ENCODE measurements around the gene CREB5. TPM values are rescaled to one million over a fixed set of nuclear protein-coding genes. Genes with fewer than 3 reads are reported as not detected.

CREB5 gene
- total and polyA plus RNA-seq, 2 of the 13 experiments (the other 11 are each of a cell fraction or from before 2014, with no cell fraction given) = 0.38 to 0.71 TPM

DNA sequence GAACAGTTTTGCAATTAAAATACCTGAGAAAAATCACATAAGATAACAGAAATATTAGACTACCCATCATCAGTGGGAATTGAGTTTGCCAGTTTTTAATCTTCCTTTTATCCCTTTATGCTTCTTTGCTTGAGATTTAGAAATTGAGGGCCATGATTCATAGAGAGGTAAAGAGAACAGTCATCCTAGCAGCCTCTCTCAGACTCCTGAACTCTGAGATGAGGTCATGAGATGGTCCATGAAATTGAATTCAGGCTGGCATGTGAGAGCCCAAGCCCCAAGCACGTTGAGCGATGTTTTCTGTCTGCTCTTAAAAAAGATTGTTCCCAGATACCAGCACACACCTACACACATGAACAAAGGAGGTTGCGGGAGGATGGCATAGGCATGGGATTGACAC is 91.1 kb downstream of the CREB5 start:
- H3K9ac ChIP-seq (ENCODE audit: insufficient read depth, low read depth, low read length) = no peak overlapping the region
- in situ Hi-C loops (cut with HindIII; ENCODE audit: extremely low pct_ligation_motif_present, low pct_unique_long_range_greater_than_20kb) (no loop called here), intact Hi-C loops (cut with micrococcal nuclease; ENCODE audit: unreplicated experiment) (no loop called here)
- H3K9me3 ChIP-seq (ENCODE audit: low read length) = no peaks in the 10 kb centered on the region
- H3K4me2 ChIP-seq (ENCODE audit: low read depth, low read length) = no peak overlapping the region
- FAIRE-seq (no peak), ATAC-seq (no peak), DNase-seq (ENCODE audit: low spot score) (no peak)
- no peak overlapping the region for H2AFZ ChIP-seq (ENCODE audit: low read length)
- H3K4me3 ChIP-seq (replicated peaks in 1 of 3; ENCODE audit: insufficient read depth in 1 of 3, low read depth in 2 of 3, low read length in 3 of 3) = no peak overlapping the region
- 65% methylated on average over 3 of the region's 3 CpGs for WGBS (ENCODE audit: low lambda C conversion rate)
- no peaks in the 10 kb centered on the region for H3K79me2 ChIP-seq (ENCODE audit: insufficient read depth, low read length)
- BruUV-seq (replicated peaks) = no TSS peak
- TF ChIP-seq PPARG (CRISPR knock-in tag; conservative IDR thresholded peaks at IDR 0.05) (no peak), ZNF496 (CRISPR knock-in tag; IDR thresholded peaks at IDR 0.05; ENCODE audit: insufficient replicate concordance) (no peak), ZNF143 (CRISPR knock-in tag; IDR thresholded peaks at IDR 0.05) (no peak), PITX1 (CRISPR knock-in tag; IDR thresholded peaks at IDR 0.05) (no peak), ZFYVE20 (CRISPR knock-in tag; IDR thresholded peaks at IDR 0.05; ENCODE audit: borderline replicate concordance, low read depth) (no peak), HNRNPUL1 (IDR thresholded peaks at IDR 0.05; ENCODE audit: low read depth, low read length) (no peak), RBM22 (optimal IDR thresholded peaks at IDR 0.05; ENCODE audit: low read length) (no peak), NFYC (CRISPR knock-in tag; IDR thresholded peaks at IDR 0.05) (no peak), ZNF598 (CRISPR knock-in tag; IDR thresholded peaks at IDR 0.05; ENCODE audit: borderline replicate concordance) (no peak), ZNF564 (CRISPR knock-in tag; IDR thresholded peaks at IDR 0.05) (no peak), ZNF567 (CRISPR knock-in tag; IDR thresholded peaks at IDR 0.05; ENCODE audit: borderline replicate concordance) (no peak), TBX3 (IDR thresholded peaks at IDR 0.05; ENCODE audit: borderline replicate concordance) (no peak), ZNF782 (CRISPR knock-in tag; IDR thresholded peaks at IDR 0.05; ENCODE audit: borderline replicate concordance) (no peak), HOXA5 (CRISPR knock-in tag; IDR thresholded peaks at IDR 0.05) (no peak), CBX5 (CRISPR knock-in tag; IDR thresholded peaks at IDR 0.05; ENCODE audit: borderline replicate concordance) (no peak), ZNF589 (CRISPR knock-in tag; conservative IDR thresholded peaks at IDR 0.05) (no peak), SMAD3 (CRISPR knock-in tag; IDR thresholded peaks at IDR 0.05) (no peak)
- TF ChIP-seq, protein P1, sequence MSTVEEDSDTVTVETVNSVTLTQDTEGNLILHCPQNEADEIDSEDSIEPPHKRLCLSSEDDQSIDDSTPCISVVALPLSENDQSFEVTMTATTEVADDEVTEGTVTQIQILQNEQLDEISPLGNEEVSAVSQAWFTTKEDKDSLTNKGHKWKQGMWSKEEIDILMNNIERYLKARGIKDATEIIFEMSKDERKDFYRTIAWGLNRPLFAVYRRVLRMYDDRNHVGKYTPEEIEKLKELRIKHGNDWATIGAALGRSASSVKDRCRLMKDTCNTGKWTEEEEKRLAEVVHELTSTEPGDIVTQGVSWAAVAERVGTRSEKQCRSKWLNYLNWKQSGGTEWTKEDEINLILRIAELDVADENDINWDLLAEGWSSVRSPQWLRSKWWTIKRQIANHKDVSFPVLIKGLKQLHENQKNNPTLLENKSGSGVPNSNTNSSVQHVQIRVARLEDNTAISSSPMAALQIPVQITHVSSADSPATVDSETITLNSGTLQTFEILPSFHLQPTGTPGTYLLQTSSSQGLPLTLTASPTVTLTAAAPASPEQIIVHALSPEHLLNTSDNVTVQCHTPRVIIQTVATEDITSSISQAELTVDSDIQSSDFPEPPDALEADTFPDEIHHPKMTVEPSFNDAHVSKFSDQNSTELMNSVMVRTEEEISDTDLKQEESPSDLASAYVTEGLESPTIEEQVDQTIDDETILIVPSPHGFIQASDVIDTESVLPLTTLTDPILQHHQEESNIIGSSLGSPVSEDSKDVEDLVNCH (CRISPR knock-in tag; IDR thresholded peaks at IDR 0.05) = no peak
- TF ChIP-seq, protein P2, sequence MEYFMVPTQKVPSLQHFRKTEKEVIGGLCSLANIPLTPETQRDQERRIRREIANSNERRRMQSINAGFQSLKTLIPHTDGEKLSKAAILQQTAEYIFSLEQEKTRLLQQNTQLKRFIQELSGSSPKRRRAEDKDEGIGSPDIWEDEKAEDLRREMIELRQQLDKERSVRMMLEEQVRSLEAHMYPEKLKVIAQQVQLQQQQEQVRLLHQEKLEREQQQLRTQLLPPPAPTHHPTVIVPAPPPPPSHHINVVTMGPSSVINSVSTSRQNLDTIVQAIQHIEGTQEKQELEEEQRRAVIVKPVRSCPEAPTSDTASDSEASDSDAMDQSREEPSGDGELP (IDR thresholded peaks at IDR 0.05; ENCODE audit: borderline replicate concordance, low read depth) = no peak
- TF ChIP-seq, protein P3, sequence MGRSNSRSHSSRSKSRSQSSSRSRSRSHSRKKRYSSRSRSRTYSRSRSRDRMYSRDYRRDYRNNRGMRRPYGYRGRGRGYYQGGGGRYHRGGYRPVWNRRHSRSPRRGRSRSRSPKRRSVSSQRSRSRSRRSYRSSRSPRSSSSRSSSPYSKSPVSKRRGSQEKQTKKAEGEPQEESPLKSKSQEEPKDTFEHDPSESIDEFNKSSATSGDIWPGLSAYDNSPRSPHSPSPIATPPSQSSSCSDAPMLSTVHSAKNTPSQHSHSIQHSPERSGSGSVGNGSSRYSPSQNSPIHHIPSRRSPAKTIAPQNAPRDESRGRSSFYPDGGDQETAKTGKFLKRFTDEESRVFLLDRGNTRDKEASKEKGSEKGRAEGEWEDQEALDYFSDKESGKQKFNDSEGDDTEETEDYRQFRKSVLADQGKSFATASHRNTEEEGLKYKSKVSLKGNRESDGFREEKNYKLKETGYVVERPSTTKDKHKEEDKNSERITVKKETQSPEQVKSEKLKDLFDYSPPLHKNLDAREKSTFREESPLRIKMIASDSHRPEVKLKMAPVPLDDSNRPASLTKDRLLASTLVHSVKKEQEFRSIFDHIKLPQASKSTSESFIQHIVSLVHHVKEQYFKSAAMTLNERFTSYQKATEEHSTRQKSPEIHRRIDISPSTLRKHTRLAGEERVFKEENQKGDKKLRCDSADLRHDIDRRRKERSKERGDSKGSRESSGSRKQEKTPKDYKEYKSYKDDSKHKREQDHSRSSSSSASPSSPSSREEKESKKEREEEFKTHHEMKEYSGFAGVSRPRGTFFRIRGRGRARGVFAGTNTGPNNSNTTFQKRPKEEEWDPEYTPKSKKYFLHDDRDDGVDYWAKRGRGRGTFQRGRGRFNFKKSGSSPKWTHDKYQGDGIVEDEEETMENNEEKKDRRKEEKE (IDR thresholded peaks at IDR 0.05) = no peak
- no peaks in the 10 kb centered on the region for H3K27me3 ChIP-seq (ENCODE audit: control insufficient read depth in 1 of 2, insufficient read depth in 2 of 2, low read length in 2 of 2)
- no peaks in the 10 kb centered on the region for H3K4me1 ChIP-seq (ENCODE audit: insufficient read depth, low read length)
- H4K20me1 ChIP-seq (ENCODE audit: insufficient read depth, low read length) = no peaks in the 10 kb centered on the region
- CTCF ChIA-PET (ENCODE audit: low intra/inter-chr PET ratio, low total read pairs) = no interaction called here
- no peak overlapping the region for H3K27ac ChIP-seq (ENCODE audit: extremely low read length, insufficient read depth, low read length)
- POLR2A ChIA-PET = no interaction called here
- no peaks in the 10 kb centered on the region for H3K36me3 ChIP-seq (replicated peaks in 1 of 2; ENCODE audit: control insufficient read depth in 1 of 2, insufficient read depth in 2 of 2, low read length in 2 of 2)
